ENCODE results near the gene TTC28.

DNA sequence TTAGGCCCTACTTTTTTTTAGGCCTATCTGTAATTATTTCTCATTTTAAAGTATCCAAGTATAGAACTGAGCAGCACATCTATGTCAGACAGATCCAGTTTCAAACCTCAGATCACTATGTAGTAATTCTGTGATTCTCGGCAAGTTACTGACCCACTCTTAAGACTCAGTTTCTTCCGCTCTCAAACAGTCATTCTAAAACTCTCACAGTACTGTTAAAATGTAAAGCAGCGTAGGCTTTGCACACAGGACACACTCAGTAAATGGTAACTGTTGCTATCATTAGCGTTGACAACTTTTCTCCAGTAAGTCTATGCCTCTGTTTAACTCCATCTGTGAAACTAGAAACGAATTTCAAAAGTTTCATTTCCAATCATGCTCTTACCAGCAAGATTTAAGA, 277.1 kb downstream of the TTC28 start:
- no peak for TF ChIP-seq POLR2A (IDR thresholded peaks at IDR 0.05)
- TF ChIP-seq, protein P1, sequence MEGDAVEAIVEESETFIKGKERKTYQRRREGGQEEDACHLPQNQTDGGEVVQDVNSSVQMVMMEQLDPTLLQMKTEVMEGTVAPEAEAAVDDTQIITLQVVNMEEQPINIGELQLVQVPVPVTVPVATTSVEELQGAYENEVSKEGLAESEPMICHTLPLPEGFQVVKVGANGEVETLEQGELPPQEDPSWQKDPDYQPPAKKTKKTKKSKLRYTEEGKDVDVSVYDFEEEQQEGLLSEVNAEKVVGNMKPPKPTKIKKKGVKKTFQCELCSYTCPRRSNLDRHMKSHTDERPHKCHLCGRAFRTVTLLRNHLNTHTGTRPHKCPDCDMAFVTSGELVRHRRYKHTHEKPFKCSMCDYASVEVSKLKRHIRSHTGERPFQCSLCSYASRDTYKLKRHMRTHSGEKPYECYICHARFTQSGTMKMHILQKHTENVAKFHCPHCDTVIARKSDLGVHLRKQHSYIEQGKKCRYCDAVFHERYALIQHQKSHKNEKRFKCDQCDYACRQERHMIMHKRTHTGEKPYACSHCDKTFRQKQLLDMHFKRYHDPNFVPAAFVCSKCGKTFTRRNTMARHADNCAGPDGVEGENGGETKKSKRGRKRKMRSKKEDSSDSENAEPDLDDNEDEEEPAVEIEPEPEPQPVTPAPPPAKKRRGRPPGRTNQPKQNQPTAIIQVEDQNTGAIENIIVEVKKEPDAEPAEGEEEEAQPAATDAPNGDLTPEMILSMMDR (IDR thresholded peaks at IDR 0.05): no peak
- no peak for TF ChIP-seq POLR2AphosphoS5 (IDR thresholded peaks at IDR 0.05)

Measured in sigmoid colon (tissue), 4 donors.